ENCODE data around the gene HHAT. TPM values are rescaled to one million over a fixed set of nuclear protein-coding genes. Genes with fewer than 3 reads are reported as not detected.

HHAT gene
- total and polyA plus RNA-seq, 2 of the 4 experiments (the other 2 are of a cell fraction) = 1.7 to 2.5 TPM

- ChIA-PET POLR2A (ENCODE audit: unreplicated experiment) (no interaction called here), CTCF (no interaction called here)
- no CpG with 5 or more reads among the region's 4 CpGs for WGBS, 2 experiments (ENCODE audit: extremely low coverage in 2 of 2, insufficient read length in 1 of 2)
- Histone ChIP-seq H3K4ac (ENCODE audit: low read depth, low read length) (no peak overlapping the region), H4K20me1 (ENCODE audit: insufficient read depth, low read length) (no peaks in the 10 kb centered on the region), H2BK5ac (ENCODE audit: low read depth, low read length, poor library complexity, severe bottlenecking) (no peak overlapping the region), H3K36me3 (ENCODE audit: control insufficient read depth, insufficient read depth, low read length) (no peaks in the 10 kb centered on the region), H3K56ac (ENCODE audit: extremely low read depth, insufficient read depth, low read length) (no peak overlapping the region), H3K4me3 (ENCODE audit: insufficient read depth, low read depth, low read length) (no peak overlapping the region), H3K9me1 (ENCODE audit: insufficient read depth, low read length) (no peaks in the 10 kb centered on the region), H4K91ac (ENCODE audit: insufficient read depth, low read depth, low read length) (no peak overlapping the region), H3K4me1 (ENCODE audit: control insufficient read depth, insufficient read depth, low read length) (no peaks in the 10 kb centered on the region), H3K27me3 (ENCODE audit: control insufficient read depth, insufficient read depth, low read length) (no peaks in the 10 kb centered on the region), H2AK5ac (ENCODE audit: low read depth, low read length) (no peak overlapping the region), H4K8ac (ENCODE audit: low read depth in 2 of 2, low read length in 2 of 2) (no peak overlapping the region), H4K5ac (ENCODE audit: low read depth, low read length) (no peak overlapping the region), H3K27ac (ENCODE audit: insufficient read depth, low read length) (no peak overlapping the region), H3K79me1 (ENCODE audit: low read depth in 1 of 2, low read length in 2 of 2) (no peaks in the 10 kb centered on the region), H2AFZ (replicated peaks; ENCODE audit: low read length, poor library complexity) (no peak overlapping the region), H2AK9ac (replicated peaks; ENCODE audit: low read depth, low read length, poor library complexity) (no peak overlapping the region), H3K9me3 (ENCODE audit: control insufficient read depth, insufficient read depth, low read length) (no peaks in the 10 kb centered on the region), H3K23ac (ENCODE audit: low read depth, low read length) (no peak overlapping the region), H2BK15ac (ENCODE audit: low read depth, low read length) (no peak overlapping the region), H3K14ac (replicated peaks; ENCODE audit: low read depth, low read length) (no peak overlapping the region), H2BK120ac (ENCODE audit: low read depth, low read length) (no peak overlapping the region), H3K18ac (ENCODE audit: low read depth, low read length) (no peak overlapping the region), H3K4me2 (ENCODE audit: low read depth, low read length) (no peak overlapping the region), H3K9ac (ENCODE audit: low read depth, low read length) (no peak overlapping the region), H2BK20ac (ENCODE audit: low read depth, low read length) (no peak overlapping the region)
- DNase-seq (no peak), ATAC-seq (ENCODE audit: low read depth) (no peak)
- BruUV-seq (replicated peaks) = no TSS peak
- intact Hi-C loops (cut with micrococcal nuclease) = no loop called here
- no peak for TF ChIP-seq RAD21 (IDR thresholded peaks at IDR 0.05; ENCODE audit: low read length)
- no peak for TF ChIP-seq MXI1 (IDR thresholded peaks at IDR 0.05; ENCODE audit: borderline replicate concordance, low read depth, low read length)
- no peak for TF ChIP-seq BHLHE40 (IDR thresholded peaks at IDR 0.05; ENCODE audit: low read depth, low read length)
- TF ChIP-seq USF2 (IDR thresholded peaks at IDR 0.05; ENCODE audit: low read depth, low read length) = no peak
- no peak for TF ChIP-seq RFX5 (IDR thresholded peaks at IDR 0.05; ENCODE audit: low read depth, low read length)
- no peak for TF ChIP-seq NFE2L2 (IDR thresholded peaks at IDR 0.05; ENCODE audit: low read depth, low read length)
- TF ChIP-seq ELK1 (IDR thresholded peaks at IDR 0.05; ENCODE audit: borderline replicate concordance, low read depth, low read length) = no peak
- TF ChIP-seq, protein P1, sequence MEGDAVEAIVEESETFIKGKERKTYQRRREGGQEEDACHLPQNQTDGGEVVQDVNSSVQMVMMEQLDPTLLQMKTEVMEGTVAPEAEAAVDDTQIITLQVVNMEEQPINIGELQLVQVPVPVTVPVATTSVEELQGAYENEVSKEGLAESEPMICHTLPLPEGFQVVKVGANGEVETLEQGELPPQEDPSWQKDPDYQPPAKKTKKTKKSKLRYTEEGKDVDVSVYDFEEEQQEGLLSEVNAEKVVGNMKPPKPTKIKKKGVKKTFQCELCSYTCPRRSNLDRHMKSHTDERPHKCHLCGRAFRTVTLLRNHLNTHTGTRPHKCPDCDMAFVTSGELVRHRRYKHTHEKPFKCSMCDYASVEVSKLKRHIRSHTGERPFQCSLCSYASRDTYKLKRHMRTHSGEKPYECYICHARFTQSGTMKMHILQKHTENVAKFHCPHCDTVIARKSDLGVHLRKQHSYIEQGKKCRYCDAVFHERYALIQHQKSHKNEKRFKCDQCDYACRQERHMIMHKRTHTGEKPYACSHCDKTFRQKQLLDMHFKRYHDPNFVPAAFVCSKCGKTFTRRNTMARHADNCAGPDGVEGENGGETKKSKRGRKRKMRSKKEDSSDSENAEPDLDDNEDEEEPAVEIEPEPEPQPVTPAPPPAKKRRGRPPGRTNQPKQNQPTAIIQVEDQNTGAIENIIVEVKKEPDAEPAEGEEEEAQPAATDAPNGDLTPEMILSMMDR (conservative IDR thresholded peaks at IDR 0.05; ENCODE audit: low read depth, low read length) = no peak
- TF ChIP-seq MAFK (IDR thresholded peaks at IDR 0.05; ENCODE audit: low read depth, low read length) = no peak
- in situ Hi-C loops (cut with MboI; ENCODE audit: low sequenced_read_pairs) = no loop called here
- dilution Hi-C loops (cut with HindIII; ENCODE audit: low sequenced_read_pairs, unreplicated experiment) = no loop called here
Observed at GRCh38 chr1:210536254-210536961, 207.7 kb downstream of the HHAT start.
